ENCODE data around the gene PPIP5K1.

GRCh38 chr15:43510200-43511011 lies 79.6 kb downstream of the PPIP5K1 start:
- no peak for TF ChIP-seq FOXP1 (CRISPR knock-in tag; IDR thresholded peaks at IDR 0.05; ENCODE audit: borderline replicate concordance)
- peak; percentile 84 for TF ChIP-seq NFYB (CRISPR knock-in tag; conservative IDR thresholded peaks at IDR 0.05; ENCODE audit: low read depth)
- TF ChIP-seq, protein P1, sequence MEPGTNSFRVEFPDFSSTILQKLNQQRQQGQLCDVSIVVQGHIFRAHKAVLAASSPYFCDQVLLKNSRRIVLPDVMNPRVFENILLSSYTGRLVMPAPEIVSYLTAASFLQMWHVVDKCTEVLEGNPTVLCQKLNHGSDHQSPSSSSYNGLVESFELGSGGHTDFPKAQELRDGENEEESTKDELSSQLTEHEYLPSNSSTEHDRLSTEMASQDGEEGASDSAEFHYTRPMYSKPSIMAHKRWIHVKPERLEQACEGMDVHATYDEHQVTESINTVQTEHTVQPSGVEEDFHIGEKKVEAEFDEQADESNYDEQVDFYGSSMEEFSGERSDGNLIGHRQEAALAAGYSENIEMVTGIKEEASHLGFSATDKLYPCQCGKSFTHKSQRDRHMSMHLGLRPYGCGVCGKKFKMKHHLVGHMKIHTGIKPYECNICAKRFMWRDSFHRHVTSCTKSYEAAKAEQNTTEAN (CRISPR knock-in tag; IDR thresholded peaks at IDR 0.05): no peak
- TF ChIP-seq, protein P2, sequence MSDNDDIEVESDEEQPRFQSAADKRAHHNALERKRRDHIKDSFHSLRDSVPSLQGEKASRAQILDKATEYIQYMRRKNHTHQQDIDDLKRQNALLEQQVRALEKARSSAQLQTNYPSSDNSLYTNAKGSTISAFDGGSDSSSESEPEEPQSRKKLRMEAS (CRISPR knock-in tag; IDR thresholded peaks at IDR 0.05): peak; percentile 55; the same call in 1 of the 2 replicates
- TF ChIP-seq, protein P3, sequence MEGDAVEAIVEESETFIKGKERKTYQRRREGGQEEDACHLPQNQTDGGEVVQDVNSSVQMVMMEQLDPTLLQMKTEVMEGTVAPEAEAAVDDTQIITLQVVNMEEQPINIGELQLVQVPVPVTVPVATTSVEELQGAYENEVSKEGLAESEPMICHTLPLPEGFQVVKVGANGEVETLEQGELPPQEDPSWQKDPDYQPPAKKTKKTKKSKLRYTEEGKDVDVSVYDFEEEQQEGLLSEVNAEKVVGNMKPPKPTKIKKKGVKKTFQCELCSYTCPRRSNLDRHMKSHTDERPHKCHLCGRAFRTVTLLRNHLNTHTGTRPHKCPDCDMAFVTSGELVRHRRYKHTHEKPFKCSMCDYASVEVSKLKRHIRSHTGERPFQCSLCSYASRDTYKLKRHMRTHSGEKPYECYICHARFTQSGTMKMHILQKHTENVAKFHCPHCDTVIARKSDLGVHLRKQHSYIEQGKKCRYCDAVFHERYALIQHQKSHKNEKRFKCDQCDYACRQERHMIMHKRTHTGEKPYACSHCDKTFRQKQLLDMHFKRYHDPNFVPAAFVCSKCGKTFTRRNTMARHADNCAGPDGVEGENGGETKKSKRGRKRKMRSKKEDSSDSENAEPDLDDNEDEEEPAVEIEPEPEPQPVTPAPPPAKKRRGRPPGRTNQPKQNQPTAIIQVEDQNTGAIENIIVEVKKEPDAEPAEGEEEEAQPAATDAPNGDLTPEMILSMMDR (IDR thresholded peaks at IDR 0.05): no peak
